ENCODE results near the gene EMSY. TPM values are rescaled to one million over a fixed set of nuclear protein-coding genes. Genes with fewer than 3 reads are reported as not detected.

EMSY gene
- total RNA-seq, 2 experiments from 2014 or later, result 29.0 to 31.4 TPM

GRCh38 chr11:76465701-76466100 lies 20.9 kb downstream of the EMSY start:
- CTCF ChIA-PET, result no interaction called here
- ATAC-seq (no peak), DNase-seq (no peak)
- H3K27me3 Mint-ChIP-seq, result no peaks in the 10 kb centered on the region
- POLR2A ChIA-PET, result no interaction called here
- no peak overlapping the region for H3K4me3 Mint-ChIP-seq
- H3K36me3 Mint-ChIP-seq (ENCODE audit: low read depth), result peaks cover 32% of the 10 kb centered on the region
- H3K4me1 Mint-ChIP-seq (ENCODE audit: low read depth), result peaks cover 2% of the 10 kb centered on the region
- TF ChIP-seq CTCF (IDR thresholded peaks at IDR 0.05), result no peak
- intact Hi-C loops (cut with micrococcal nuclease), result no loop called here
- H3K27ac Mint-ChIP-seq, result no peak overlapping the region
- H3K9me3 Mint-ChIP-seq, result no peaks in the 10 kb centered on the region

GRCh38 chr11:76466666-76467065 lies 21.8 kb downstream of the EMSY start:
- intact Hi-C loops (cut with micrococcal nuclease), result no loop called here

DNA sequence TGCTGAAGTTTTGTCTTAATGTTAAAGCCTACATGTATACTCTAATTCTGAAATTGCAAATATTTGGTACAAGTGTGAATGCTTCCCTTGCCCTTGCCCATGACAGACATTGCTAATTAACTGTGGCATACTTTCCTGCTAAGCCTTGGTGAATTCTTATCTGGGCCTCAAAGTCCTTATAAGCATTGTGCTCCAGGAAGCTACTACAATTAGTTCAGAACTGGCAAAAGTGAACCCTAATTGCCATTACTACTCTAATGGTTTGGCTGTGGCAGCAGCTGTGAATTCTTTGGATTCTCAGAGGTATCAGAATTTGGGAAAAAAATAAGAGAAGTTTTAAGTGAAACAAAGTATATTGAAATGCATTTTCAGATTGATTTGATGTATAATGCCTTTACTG lies 24.3 kb downstream of the EMSY start:
- Mint-ChIP-seq H3K4me1 (ENCODE audit: low read depth) (peaks cover 2% of the 10 kb centered on the region), H3K9me3 (no peaks in the 10 kb centered on the region), H3K4me3 (no peak overlapping the region), H3K36me3 (ENCODE audit: low read depth) (peaks cover 39% of the 10 kb centered on the region), H3K27ac (no peak overlapping the region), H3K27me3 (no peaks in the 10 kb centered on the region)
- CTCF ChIA-PET, result interaction anchor here (0.6 to 1.4 kb wide), 2 partner anchors 49 to 213 kb away, joined by 3 read pairs; no protein-coding TSS in a partner anchor
- POLR2A ChIA-PET, result interaction anchor here (1.2 kb wide), 1 partner anchor 24 kb away, joined by 4 read pairs; no protein-coding TSS in a partner anchor
- intact Hi-C loops (cut with micrococcal nuclease), result no loop called here
- TF ChIP-seq CTCF (IDR thresholded peaks at IDR 0.05), result no peak
- DNase-seq (no peak), ATAC-seq (no peak)

More at GRCh38 chr11:76466666-76467065, 21.8 kb downstream of the EMSY start:
- DNase-seq, result no peak
- Mint-ChIP-seq H3K27me3 (no peaks in the 10 kb centered on the region), H3K9me3 (no peaks in the 10 kb centered on the region), H3K27ac (no peak overlapping the region), H3K4me1 (ENCODE audit: low read depth) (peaks cover 2% of the 10 kb centered on the region), H3K4me3 (no peak overlapping the region), H3K36me3 (ENCODE audit: low read depth) (peaks cover 32% of the 10 kb centered on the region)
- no peak for TF ChIP-seq CTCF (IDR thresholded peaks at IDR 0.05)
- no peak for ATAC-seq
- CTCF ChIA-PET, result interaction anchor here (0.9 to 1.4 kb wide), 2 partner anchors 9 to 259 kb away, joined by 3 to 4 read pairs; no protein-coding TSS in a partner anchor
- POLR2A ChIA-PET, result no interaction called here

GRCh38 chr11:76471382-76471781 lies 26.6 kb downstream of the EMSY start:
- peaks cover 32% of the 10 kb centered on the region for H3K36me3 Mint-ChIP-seq (ENCODE audit: low read depth)
- no peak for DNase-seq
- no peak for TF ChIP-seq CTCF (IDR thresholded peaks at IDR 0.05)
- H3K27ac Mint-ChIP-seq, result no peak overlapping the region
- H3K9me3 Mint-ChIP-seq, result no peaks in the 10 kb centered on the region
- ATAC-seq, result no peak
- H3K27me3 Mint-ChIP-seq, result no peaks in the 10 kb centered on the region
- POLR2A ChIA-PET, result interaction anchor here (0.9 kb wide), 1 partner anchor 196 kb away, joined by 3 read pairs; no protein-coding TSS in a partner anchor
- CTCF ChIA-PET, result interaction anchor here (1.2 kb wide), 1 partner anchor 28 kb away, joined by 4 read pairs; no protein-coding TSS in a partner anchor
- intact Hi-C loops (cut with micrococcal nuclease), result no loop called here
- no peak overlapping the region for H3K4me3 Mint-ChIP-seq
- peaks cover 1% of the 10 kb centered on the region for H3K4me1 Mint-ChIP-seq (ENCODE audit: low read depth)

- Mint-ChIP-seq H3K9me3 (peaks cover 5% of the 10 kb centered on the region), H3K36me3 (ENCODE audit: low read depth) (peaks cover 38% of the 10 kb centered on the region), H3K27ac (no peak overlapping the region), H3K27me3 (no peaks in the 10 kb centered on the region), H3K4me3 (no peak overlapping the region), H3K4me1 (ENCODE audit: low read depth) (peaks cover 8% of the 10 kb centered on the region)
- ChIA-PET CTCF (no interaction called here), POLR2A (interaction anchor here (0.9 kb wide), 1 partner anchor 11 kb away, joined by 4 read pairs; no protein-coding TSS in a partner anchor)
- intact Hi-C loops (cut with micrococcal nuclease), result no loop called here
- ATAC-seq, result no peak
- no peak for TF ChIP-seq CTCF (IDR thresholded peaks at IDR 0.05)
- DNase-seq, result no peak
Measured at GRCh38 chr11:76480241-76480640, 35.4 kb downstream of the EMSY start.
